Activated CD4-positive, alpha-beta T cell treated with anti-CD3 and anti-CD28 coated beads for 4 hours (primary cell): ENCODE data around the gene LTBP1.

Experiments
- DNase-seq, 2 donors: peaks; one replicate each; pipeline ENCODE4 v3.0.0-alpha.2; 2020

LTBP1 gene

GRCh38 chr2:32931945-32932709 is 14.6 kb upstream of the LTBP1 start:
- DNase-seq: no peak

- no peak for DNase-seq
Observed at GRCh38 chr2:32932825-32933755, 13.7 kb upstream of the LTBP1 start.

GRCh38 chr2:32933756-32934095 is 13.0 kb upstream of the LTBP1 start:
- no peak for DNase-seq

GRCh38 chr2:32937602-32938448 is 8.9 kb upstream of the LTBP1 start:
- DNase-seq: no peak

GRCh38 chr2:32938934-32939333 is 7.8 kb upstream of the LTBP1 start:
- DNase-seq: no peak

- DNase-seq: no peak
Observed at GRCh38 chr2:32940316-32940997, 6.3 kb upstream of the LTBP1 start.

- DNase-seq: no peak
Observed at GRCh38 chr2:32941944-32942690, 4.6 kb upstream of the LTBP1 start.

GRCh38 chr2:32942793-32943485 is 3.8 kb upstream of the LTBP1 start:
- no peak for DNase-seq

- no peak for DNase-seq
Observed at GRCh38 chr2:32945286-32945685, 1.5 kb upstream of the LTBP1 start.

GRCh38 chr2:32947076-32947483 is 327 bp downstream of the LTBP1 start:
- DNase-seq: no peak

- DNase-seq: no peak
Observed at GRCh38 chr2:32947484-32948143, 861 bp downstream of the LTBP1 start.

- DNase-seq: no peak
Observed at GRCh38 chr2:32948266-32948665, 1.5 kb downstream of the LTBP1 start.

GRCh38 chr2:32949260-32949659 is 2.5 kb downstream of the LTBP1 start:
- DNase-seq: no peak

- DNase-seq: no peak
Observed at GRCh38 chr2:32951672-32952071, 4.9 kb downstream of the LTBP1 start.

- no peak for DNase-seq
Observed at GRCh38 chr2:32952761-32953476, 6.2 kb downstream of the LTBP1 start.

- no peak for DNase-seq
Observed at GRCh38 chr2:32954206-32954605, 7.5 kb downstream of the LTBP1 start.

- no peak for DNase-seq
Observed at GRCh38 chr2:32958821-32959220, 12.1 kb downstream of the LTBP1 start.

GRCh38 chr2:32960238-32960637 is 13.5 kb downstream of the LTBP1 start:
- no peak for DNase-seq

- DNase-seq: no peak
Observed at GRCh38 chr2:32960647-32961403, 14.1 kb downstream of the LTBP1 start.
